Right atrium auricular region (tissue), 2 donors: Measurements from ENCODE around the gene LPCAT4. TPM values are rescaled to one million over a fixed set of nuclear protein-coding genes. Genes with fewer than 3 reads are reported as not detected.

Experiments
- DNase-seq: peaks from one replicate; pipeline ENCODE4 v3.0.0-alpha.2; 2019; ENCODE audit warnings: low spot score
- H3K27ac ChIP-seq, 2 donors: fragments of 200-600 bp; sonication (generic); 1 replicate in 1 of 2; 2 replicates in 1 of 2; pipeline ENCODE4 v1.5.1; 2016 to 2019
- H3K27me3 ChIP-seq, 2 donors: fragments of 200-600 bp; sonication (generic); one replicate each; pipeline versions ENCODE4 v1.5.1 to v1.6.0; 2017 to 2019
- H3K36me3 ChIP-seq: fragments of 200-600 bp; sonication (generic); one replicate; pipeline ENCODE4 v1.5.1; 2016
- H3K4me1 ChIP-seq, 2 donors: fragments of 200-600 bp; sonication (generic); one replicate each; pipeline versions ENCODE4 v1.5.1 to v1.6.0; 2017 to 2019
- H3K4me3 ChIP-seq, 2 donors: fragments of 200-600 bp; sonication (generic); 1 replicate in 1 of 2; 2 replicates in 1 of 2; pipeline ENCODE4 v1.5.1; 2017 to 2019; ENCODE audit warnings: mild to moderate bottlenecking in 1 of 2, moderate library complexity in 1 of 2
- H3K9me3 ChIP-seq, 2 donors: fragments of 200-600 bp; sonication (generic); one replicate each; pipeline ENCODE4 v1.5.1; 2019
- CTCF ChIP-seq, 2 donors: fragments of 200-600 bp; sonication (generic); IDR thresholded peaks; one replicate each; pipeline ENCODE4 v1.5.1; 2019; ENCODE audit warnings: antibody characterized with exemption in 2 of 2
- total RNA-seq, 2 donors: library from RNA; depleted of rRNA; stranded (reverse); fragments of >200 nt; gene quantifications; one replicate each; pipeline ENCODE4 v1.1.0, GENCODE V29; 2016

LPCAT4 gene
- total RNA-seq, 2 donors from 2014 or later, result 9.2 to 17.5 TPM

- TF ChIP-seq CTCF (IDR thresholded peaks at IDR 0.05), result no peak
- no peak for DNase-seq
- no peaks in the 10 kb centered on the region for H3K27me3 ChIP-seq
- peak overlapping the region; percentile 94 for H3K27ac ChIP-seq
- peaks cover 0 to 52% of the 10 kb centered on the region in 2 donors for H3K4me1 ChIP-seq
- no peaks in the 10 kb centered on the region for H3K9me3 ChIP-seq
- H3K4me3 ChIP-seq, result peak overlapping the region; percentile 79 to 90
- H3K36me3 ChIP-seq, result peaks cover 12% of the 10 kb centered on the region
Observed at GRCh38 chr15:34338347-34338746, 28.6 kb downstream of the LPCAT4 start.

DNA sequence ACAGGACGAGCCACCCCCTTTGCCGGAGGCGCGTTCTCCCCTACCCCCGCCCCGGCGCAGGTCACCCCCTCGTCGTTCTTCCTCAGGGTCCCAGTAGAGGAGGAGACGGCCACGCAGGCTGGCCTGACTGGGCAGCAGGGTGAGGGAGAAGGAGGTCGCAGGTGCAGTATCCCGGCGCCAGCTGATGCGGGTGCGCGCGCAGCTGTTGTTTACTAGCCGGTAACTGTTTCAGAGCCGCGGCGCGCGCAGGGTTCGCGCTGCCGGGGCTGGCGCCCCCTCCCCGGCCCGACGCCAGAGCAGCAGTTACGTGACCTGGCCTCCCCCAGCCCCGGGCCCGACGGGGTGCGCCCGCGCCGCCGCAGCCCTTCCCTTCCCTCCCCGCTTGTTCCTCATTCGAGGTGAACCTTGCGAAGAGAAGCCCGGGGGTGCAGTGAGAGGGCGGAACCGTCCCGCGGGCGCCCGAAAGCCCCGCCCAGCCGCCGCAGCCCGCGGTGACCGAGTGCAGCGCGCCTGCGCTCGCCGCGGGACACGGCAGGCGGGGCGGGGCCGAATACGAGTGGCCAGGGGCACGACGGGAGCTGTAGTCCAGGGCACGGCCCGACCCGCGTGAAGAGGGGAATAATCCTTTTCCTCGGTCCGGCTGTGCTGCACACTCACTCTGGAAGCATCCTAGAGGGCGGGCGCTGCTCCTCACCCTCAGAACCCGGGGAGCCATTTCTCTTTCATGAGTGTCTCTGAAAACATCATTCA, 29.3 kb downstream of the LPCAT4 start, which contains the start of gene SLC12A6:
Gene SLC12A6 (minus strand): TSS at position 225 of the 750 bp plus-strand sequence. CDS start 1,101 bp downstream, outside the sequence.
- peaks cover 12% of the 10 kb centered on the region for H3K36me3 ChIP-seq
- H3K4me1 ChIP-seq, result peaks cover 0 to 52% of the 10 kb centered on the region in 2 donors
- TF ChIP-seq CTCF (IDR thresholded peaks at IDR 0.05), result no peak
- H3K4me3 ChIP-seq, result peak within 1 kb of the TSS; percentile 79 to 90
- peak; percentile 87 for DNase-seq
- no peaks in the 10 kb centered on the region for H3K9me3 ChIP-seq
- no peaks in the 10 kb centered on the region for H3K27me3 ChIP-seq
- peak within 1 kb of the TSS; percentile 94 for H3K27ac ChIP-seq

- H3K9me3 ChIP-seq, result no peaks in the 10 kb centered on the region
- H3K27me3 ChIP-seq, result no peaks in the 10 kb centered on the region
- H3K4me1 ChIP-seq, result peaks cover 0 to 49% of the 10 kb centered on the region in 2 donors
- DNase-seq, result no peak
- TF ChIP-seq CTCF (IDR thresholded peaks at IDR 0.05), result no peak
- peak overlapping the region; percentile 94 for H3K27ac ChIP-seq
- peak overlapping the region; percentile 79 to 90 for H3K4me3 ChIP-seq
- peaks cover 12% of the 10 kb centered on the region for H3K36me3 ChIP-seq
Observed at GRCh38 chr15:34336991-34337556, 29.9 kb downstream of the LPCAT4 start.

- H3K27ac ChIP-seq, result peak overlapping the region; percentile 94
- no peak for DNase-seq
- H3K36me3 ChIP-seq, result peaks cover 12% of the 10 kb centered on the region
- no peaks in the 10 kb centered on the region for H3K9me3 ChIP-seq
- no peak for TF ChIP-seq CTCF (IDR thresholded peaks at IDR 0.05)
- H3K4me3 ChIP-seq, result peak overlapping the region; percentile 79 to 90
- H3K27me3 ChIP-seq, result no peaks in the 10 kb centered on the region
- peaks cover 0 to 42% of the 10 kb centered on the region in 2 donors for H3K4me1 ChIP-seq
Observed at GRCh38 chr15:34336231-34336990, 30.6 kb downstream of the LPCAT4 start.

DNA sequence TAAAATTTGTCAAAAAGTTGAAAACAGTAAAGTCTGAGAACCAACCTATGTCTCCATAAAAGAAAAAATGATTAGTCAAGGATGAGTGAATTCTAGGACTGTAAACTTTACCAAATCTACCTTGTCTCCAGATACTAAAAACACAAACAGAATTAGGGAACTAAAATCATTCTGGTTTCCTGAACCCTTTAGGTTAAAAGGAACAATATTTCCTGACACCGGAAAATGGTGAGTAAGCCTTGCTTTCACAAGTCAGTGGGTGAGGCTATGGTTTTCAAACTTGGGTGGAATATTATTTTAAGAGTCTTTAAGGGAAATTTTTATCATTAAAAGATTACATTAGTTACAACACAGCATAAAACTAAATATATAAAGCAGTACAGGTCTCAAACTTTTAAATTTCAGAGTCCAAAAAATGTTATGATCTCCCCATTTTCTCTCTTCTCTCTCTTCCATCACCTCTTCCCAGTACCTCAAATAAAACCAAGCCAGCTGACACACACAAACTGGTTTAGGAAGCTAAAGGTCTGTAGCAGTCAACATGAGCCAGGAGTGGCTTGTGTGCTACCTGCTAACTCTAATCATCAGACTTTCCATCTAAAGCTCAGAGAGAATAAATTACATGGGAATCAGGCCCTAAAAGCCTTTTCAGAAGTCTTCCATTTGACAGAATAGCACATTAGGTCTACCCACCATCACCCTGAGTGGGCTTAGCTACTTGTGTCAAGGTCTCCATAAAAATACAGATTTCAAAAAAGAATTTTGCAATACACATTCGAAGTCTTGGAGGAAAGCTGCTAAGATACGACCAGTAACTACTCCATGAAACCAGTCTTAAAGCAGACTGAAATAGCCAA, 31.6 kb downstream of the LPCAT4 start:
- H3K4me3 ChIP-seq, result no peak overlapping the region
- H3K9me3 ChIP-seq, result no peaks in the 10 kb centered on the region
- H3K27ac ChIP-seq, result peak overlapping the region; percentile 46 to 94
- peaks cover 0 to 36% of the 10 kb centered on the region in 2 donors for H3K4me1 ChIP-seq
- DNase-seq, result no peak
- TF ChIP-seq CTCF (IDR thresholded peaks at IDR 0.05), result no peak
- H3K27me3 ChIP-seq, result no peaks in the 10 kb centered on the region
- peaks cover 4% of the 10 kb centered on the region for H3K36me3 ChIP-seq
